GM19240 (cell line): ENCODE data around the gene MEGF9.

Experiments
- DNase-seq: peaks from one replicate; pipeline ENCODE4 v3.0.0; 2011; ENCODE audit warnings: low spot score; ENCODE audit not compliant: insufficient read length

Gene MEGF9

GRCh38 chr9:120733190-120733589, 18.9 kb upstream of the MEGF9 start:
- no peak for DNase-seq

GRCh38 chr9:120730654-120731514, 16.6 kb upstream of the MEGF9 start:
- no peak for DNase-seq

GRCh38 chr9:120729791-120730241, 15.5 kb upstream of the MEGF9 start:
- DNase-seq = no peak

GRCh38 chr9:120726484-120726883, 12.2 kb upstream of the MEGF9 start:
- DNase-seq = no peak

- no peak for DNase-seq
Observed at GRCh38 chr9:120725907-120726306, 11.6 kb upstream of the MEGF9 start.

GRCh38 chr9:120724757-120725400, 10.6 kb upstream of the MEGF9 start:
- DNase-seq = no peak

GRCh38 chr9:120723565-120723964, 9.3 kb upstream of the MEGF9 start:
- DNase-seq = no peak

GRCh38 chr9:120720404-120720803, 6.1 kb upstream of the MEGF9 start:
- no peak for DNase-seq

GRCh38 chr9:120718316-120718715, 4.0 kb upstream of the MEGF9 start:
- DNase-seq = no peak

- no peak for DNase-seq
Observed at GRCh38 chr9:120717176-120717575, 2.9 kb upstream of the MEGF9 start.

- DNase-seq = no peak
Observed at GRCh38 chr9:120716483-120716882, 2.2 kb upstream of the MEGF9 start.

GRCh38 chr9:120715389-120715924, 1.2 kb upstream of the MEGF9 start:
- DNase-seq = no peak

- DNase-seq = no peak
Observed at GRCh38 chr9:120714846-120715388, 647 bp upstream of the MEGF9 start.

GRCh38 chr9:120713257-120714087, 798 bp downstream of the MEGF9 start:
- no peak for DNase-seq

GRCh38 chr9:120712539-120713031, 1.7 kb downstream of the MEGF9 start:
- no peak for DNase-seq

- no peak for DNase-seq
Observed at GRCh38 chr9:120711841-120712538, 2.3 kb downstream of the MEGF9 start.

- DNase-seq = no peak
Observed at GRCh38 chr9:120711354-120711753, 2.9 kb downstream of the MEGF9 start.

GRCh38 chr9:120710110-120710981, 3.9 kb downstream of the MEGF9 start:
- DNase-seq = no peak

GRCh38 chr9:120708526-120709224, 5.6 kb downstream of the MEGF9 start:
- DNase-seq = no peak
